Activated CD4-positive, alpha-beta T cell treated with anti-CD3 and anti-CD28 coated beads, Interleukin-2, Interleukin-4, amounts not matched to agents 100 ng/mL and 50 ng/mL, durations not matched to agents 16 hours and 8 hours (primary cell): ENCODE measurements around the gene DCAKD.
A peak's percentile ranks its signal among the peaks of the same experiment; 100 is the strongest.
"Not testable (repeated sequence)": the region's sequence is repeated elsewhere in the genome, so short reads cannot be mapped to it uniquely, and the experiment has no call there.

Source experiments
- DNase-seq: peaks from one replicate; pipeline ENCODE4 v3.0.0-alpha.2; 2020; ENCODE audit warnings: low spot score

DCAKD gene

GRCh38 chr17:45063198-45063597 lies 11.8 kb upstream of the DCAKD start:
- DNase-seq = peak; percentile 54

- DNase-seq = no peak
Measured at GRCh38 chr17:45061606-45062205, 10.3 kb upstream of the DCAKD start.

- peak; percentile 100 for DNase-seq
Measured at GRCh38 chr17:45060797-45061605, 9.6 kb upstream of the DCAKD start, which contains the start of gene NMT1. Gene NMT1 (plus strand): TSS chr17:45061317. CDS start chr17:45061330, 13 bp downstream.

- no peak for DNase-seq
Measured at GRCh38 chr17:45060382-45060796, 9.0 kb upstream of the DCAKD start.

GRCh38 chr17:45052052-45052772 lies 780 bp upstream of the DCAKD start:
- peak; percentile 84 for DNase-seq

- not testable (repeated sequence) for DNase-seq
Measured at GRCh38 chr17:45051720-45052051, 254 bp upstream of the DCAKD start.

- DNase-seq = peak; percentile 37
Measured at GRCh38 chr17:45050481-45051059, 862 bp downstream of the DCAKD start.

- peak; percentile 12 for DNase-seq
Measured at GRCh38 chr17:45048795-45049563, 2.5 kb downstream of the DCAKD start.

GRCh38 chr17:45046537-45047125 lies 4.8 kb downstream of the DCAKD start:
- no peak for DNase-seq

- DNase-seq = no peak
Measured at GRCh38 chr17:45043813-45044540, 7.5 kb downstream of the DCAKD start.

GRCh38 chr17:45042346-45043120 lies 8.9 kb downstream of the DCAKD start:
- DNase-seq = no peak

- no peak for DNase-seq
Measured at GRCh38 chr17:45040459-45040858, 11.0 kb downstream of the DCAKD start.

GRCh38 chr17:45038728-45039634 lies 12.5 kb downstream of the DCAKD start:
- no peak for DNase-seq

- DNase-seq = no peak
Measured at GRCh38 chr17:45036691-45037090, 14.7 kb downstream of the DCAKD start.

GRCh38 chr17:45035848-45036247 lies 15.6 kb downstream of the DCAKD start:
- DNase-seq = no peak

GRCh38 chr17:45034599-45034998 lies 16.8 kb downstream of the DCAKD start:
- no peak for DNase-seq

- DNase-seq = no peak
Measured at GRCh38 chr17:45032174-45032541, 19.3 kb downstream of the DCAKD start.

GRCh38 chr17:45031231-45032173 lies 19.9 kb downstream of the DCAKD start:
- no peak for DNase-seq
